Prostate gland (tissue), 2 donors: ENCODE measurements around the gene PDXDC1. TPM values are rescaled to one million over a fixed set of nuclear protein-coding genes. Genes with fewer than 3 reads are reported as not detected.
"Not testable (repeated sequence)": the region's sequence is repeated elsewhere in the genome, so short reads cannot be mapped to it uniquely, and the experiment has no call there.

Experiments
- DNase-seq: peaks from one replicate; pipeline ENCODE4 v3.0.0-alpha.2; 2019; ENCODE audit warnings: low spot score
- H3K27ac ChIP-seq, 2 donors: fragments of 200-600 bp; sonication (generic); 2 replicates each; pipeline ENCODE4 v1.5.1; 2017 to 2019
- H3K27me3 ChIP-seq: fragments of 200-600 bp; sonication (generic); replicated peaks from 2 replicates; pipeline ENCODE4 v1.5.1; 2019; ENCODE audit not compliant: insufficient read depth
- H3K36me3 ChIP-seq, 2 donors: fragments of 200-600 bp; sonication (generic); 1 replicate in 1 of 2; 2 replicates in 1 of 2; pipeline versions ENCODE4 v1.5.1 to v1.8.1; 2017 to 2019
- H3K4me1 ChIP-seq: fragments of 200-600 bp; sonication (generic); replicated peaks from 2 replicates; pipeline ENCODE4 v1.5.1; 2019
- H3K4me3 ChIP-seq, 2 donors: fragments of 200-600 bp; sonication (generic); 2 replicates each; pipeline ENCODE4 v1.5.1; 2017 to 2019
- H3K9me3 ChIP-seq: fragments of 200-600 bp; sonication (generic); 2 replicates; pipeline ENCODE4 v1.5.1; 2017
- WGBS: methylation state at CpG from one replicate; pipeline ENCODE4 v1.1.5; 2018; 5-methylcytosine and 5-hydroxymethylcytosine counted together
- intact Hi-C: fragments of 100-400 bp; cut with DNase I; formaldehyde crosslinking; loops from one replicate; pipeline ENCODE4 v1.14.2; 2022
- microRNA counts, 2 donors: library from miRNA; unstranded; fragments of <30 nt; microRNA quantifications; one replicate each; lab custom pipeline; 2016 to 2017
- microRNA-seq: library from miRNA; unstranded; fragments of <30 nt; microRNA quantifications from one replicate; pipeline ENCODE4, GENCODE V29; 2016
- small RNA-seq, 2 donors: library from RNA; depleted of rRNA; stranded (forward); fragments of <200 nt; gene quantifications; one replicate each; pipeline ENCODE3, GENCODE V24; 2016
- total RNA-seq, 2 donors: library from RNA; depleted of rRNA; stranded (reverse); fragments of >200 nt; gene quantifications; one replicate each; pipeline ENCODE4 v1.1.0, GENCODE V29; 2016

PDXDC1 gene
- total RNA-seq, 2 donors from 2014 or later: 139 to 189 TPM

DNA sequence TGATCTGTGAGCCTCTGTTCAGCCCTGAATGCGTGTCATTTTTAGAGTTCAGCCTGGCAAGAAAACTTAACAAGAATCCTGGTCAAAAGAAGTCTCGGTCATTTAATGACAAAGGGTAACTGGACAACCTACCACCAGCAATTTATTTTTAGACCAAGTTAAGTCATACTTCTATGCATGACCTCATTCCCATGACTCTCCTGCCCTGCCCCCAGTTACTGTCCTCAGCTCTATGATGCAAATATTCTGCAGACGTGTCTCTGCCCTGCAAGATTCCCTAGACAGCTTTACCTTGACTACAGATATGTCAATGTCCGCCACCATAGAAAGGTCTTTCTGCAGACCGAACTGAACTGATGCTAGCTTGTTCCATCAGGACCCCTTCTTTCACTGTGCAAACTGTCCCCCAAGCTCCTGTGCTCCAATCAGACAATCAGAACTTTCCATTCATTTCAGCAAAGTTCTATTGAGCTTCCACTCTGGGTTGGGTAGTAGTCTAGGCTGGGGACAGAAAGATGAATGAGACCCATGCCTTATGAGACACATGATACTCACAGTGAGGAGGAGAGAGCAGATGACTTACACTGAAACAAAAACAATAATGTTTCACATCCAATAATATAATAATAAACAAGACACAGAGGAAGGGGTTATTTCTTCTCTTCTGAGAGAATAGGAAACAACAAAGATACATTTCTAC, 194.3 kb downstream of the PDXDC1 start:
- intact Hi-C loops, H3K4me1 ChIP-seq, H3K27me3 ChIP-seq, H3K4me3 ChIP-seq, H3K9me3 ChIP-seq, DNase-seq, H3K36me3 ChIP-seq, H3K27ac ChIP-seq: not testable (repeated sequence)
- WGBS: 63% methylated on average over 5 of the region's 5 CpGs

GRCh38 chr16:15179909-15180308, 205.1 kb downstream of the PDXDC1 start:
- 85% methylated on average over 3 of the region's 3 CpGs for WGBS
- intact Hi-C loops: not testable (repeated sequence)

DNA sequence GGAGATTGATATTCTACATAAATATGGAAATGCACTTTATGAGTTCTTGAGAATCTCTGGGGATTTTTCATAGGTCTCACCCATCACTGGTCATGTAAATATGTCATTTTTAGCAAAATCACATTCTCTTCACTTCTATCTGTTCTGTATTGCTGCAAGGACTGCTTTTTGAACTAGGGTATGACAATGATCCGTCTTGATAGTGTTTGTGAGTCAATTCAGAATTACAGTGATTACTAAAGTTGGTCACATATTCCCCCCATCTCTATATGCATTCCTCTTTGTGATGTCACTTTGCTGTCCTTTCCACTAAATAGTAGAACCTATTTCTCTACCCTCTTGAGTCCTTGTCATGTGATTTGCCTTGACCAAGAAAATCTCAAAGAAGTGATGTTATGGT, 206.1 kb downstream of the PDXDC1 start:
- H3K4me3 ChIP-seq, H3K27me3 ChIP-seq, H3K27ac ChIP-seq, intact Hi-C loops, H3K4me1 ChIP-seq, H3K9me3 ChIP-seq, H3K36me3 ChIP-seq, DNase-seq: not testable (repeated sequence)
- WGBS: 76% methylated on average over 1 of the region's 1 CpG

More at GRCh38 chr16:15179909-15180308, 205.1 kb downstream of the PDXDC1 start:
- H3K36me3 ChIP-seq, H3K9me3 ChIP-seq, DNase-seq, H3K4me1 ChIP-seq, H3K27ac ChIP-seq, H3K27me3 ChIP-seq, H3K4me3 ChIP-seq: not testable (repeated sequence)

GRCh38 chr16:15184000-15184399, 209.2 kb downstream of the PDXDC1 start:
- DNase-seq, H3K4me1 ChIP-seq, intact Hi-C loops, H3K27ac ChIP-seq, H3K4me3 ChIP-seq, H3K9me3 ChIP-seq, H3K36me3 ChIP-seq, H3K27me3 ChIP-seq: not testable (repeated sequence)
- 64% methylated on average over 1 of the region's 1 CpG for WGBS

MicroRNAs within 50 kb of the gene (microRNA counts, 767-probe panel; counts per million panel counts)
- microRNA hsa-miR-1972 (lab: Ali Mortazavi, UCI): 0 to 431 counts per million in 2 donors

Small RNAs within 50 kb of the gene (microRNA-seq; reads per million reads assigned to microRNA genes)
- gene MIR1972-1 (not detected), gene MIR3180-4 (not detected), gene MIR6511A1 (not detected), gene MIR6511B2 (not detected), gene MIR6770-1 (not detected)

Small RNAs within 50 kb of the gene (small RNA-seq; reads per million reads assigned to genes)
- gene AC138932.4: 0 reads per million in 2 donors
- gene MIR1972-1: 0 reads per million in 2 donors
- 0 reads per million in 2 donors for gene MIR3180-4
- gene MIR6511A1: 0 reads per million in 2 donors
- gene MIR6770-1: 0 reads per million in 2 donors
- gene RF00019: 0 reads per million in 2 donors

Other genes starting within 250 kb of the PDXDC1 start
- 1 to 10 TPM in 1 of 2 donors, under 1 TPM in 1; 0.80 to 1.4 TPM for gene NPIPA2, start 232.5 kb upstream of the PDXDC1 start, total RNA-seq
- gene NOMO1, start 141.3 kb upstream of the PDXDC1 start, total RNA-seq: 10 to 100 TPM; 34.4 to 69.7 TPM
- 100 to 1,000 TPM in 1 of 2 donors, 10 to 100 TPM in 1; 36.1 to 133 TPM for gene NPIPA1, start 37.6 kb upstream of the PDXDC1 start, total RNA-seq
- 10 to 100 TPM; 44.0 to 65.3 TPM for gene NTAN1, start 81.0 kb downstream of the PDXDC1 start, total RNA-seq
- gene RRN3, start 119.2 kb downstream of the PDXDC1 start, total RNA-seq: 10 to 100 TPM; 34.7 to 37.9 TPM